ENCODE data around the gene STEAP4. TPM values are rescaled to one million over a fixed set of nuclear protein-coding genes. Genes with fewer than 3 reads are reported as not detected.
A peak's percentile ranks its signal among the peaks of the same experiment; 100 is the strongest.

Gene STEAP4
- polyA plus RNA-seq, 2 donors, result 3.7 to 6.2 TPM

- 97 to 98% methylated on average over 1 of the region's 1 CpG for WGBS, 2 donors
- Histone ChIP-seq H3K27me3 (ENCODE audit: control insufficient read depth in 1 of 2, insufficient read depth in 2 of 2, low read length in 2 of 2) (no peaks in the 10 kb centered on the region), H3K4me3 (ENCODE audit: low read depth in 1 of 2, low read length in 2 of 2) (no peak overlapping the region), H3K4me1 (ENCODE audit: control insufficient read depth in 2 of 2, insufficient read depth in 2 of 2, low read length in 1 of 2) (no peaks in the 10 kb centered on the region), H3K9me3 (ENCODE audit: control insufficient read depth in 2 of 2, insufficient read depth in 1 of 2, low read depth in 1 of 2, low read length in 1 of 2) (no peaks in the 10 kb centered on the region), H3K36me3 (ENCODE audit: control insufficient read depth in 2 of 2, insufficient read depth in 2 of 2, low read length in 1 of 2) (no peaks in the 10 kb centered on the region), H3K27ac (ENCODE audit: low read depth in 2 of 2, low read length in 1 of 2) (no peak overlapping the region)
Measured at GRCh38 chr7:88316456-88316855, 9.8 kb upstream of the STEAP4 start.

GRCh38 chr7:88315522-88315921 is 8.8 kb upstream of the STEAP4 start:
- H3K4me1 ChIP-seq (ENCODE audit: control insufficient read depth in 2 of 2, insufficient read depth in 2 of 2, low read length in 1 of 2), result no peaks in the 10 kb centered on the region
- no peaks in the 10 kb centered on the region for H3K36me3 ChIP-seq (ENCODE audit: control insufficient read depth in 2 of 2, insufficient read depth in 2 of 2, low read length in 1 of 2)
- H3K27me3 ChIP-seq (ENCODE audit: control insufficient read depth in 1 of 2, insufficient read depth in 2 of 2, low read length in 2 of 2), result no peaks in the 10 kb centered on the region
- H3K27ac ChIP-seq (ENCODE audit: low read depth in 2 of 2, low read length in 1 of 2), result no peak overlapping the region
- WGBS, 2 donors, result 68 to 76% methylated on average over 2 of the region's 2 CpGs
- H3K9me3 ChIP-seq (ENCODE audit: control insufficient read depth in 2 of 2, insufficient read depth in 1 of 2, low read depth in 1 of 2, low read length in 1 of 2), result no peaks in the 10 kb centered on the region
- H3K4me3 ChIP-seq (ENCODE audit: low read depth in 1 of 2, low read length in 2 of 2), result no peak overlapping the region

- no peaks in the 10 kb centered on the region for H3K27me3 ChIP-seq (ENCODE audit: control insufficient read depth in 1 of 2, insufficient read depth in 2 of 2, low read length in 2 of 2)
- H3K9me3 ChIP-seq (ENCODE audit: control insufficient read depth in 2 of 2, insufficient read depth in 1 of 2, low read depth in 1 of 2, low read length in 1 of 2), result no peaks in the 10 kb centered on the region
- H3K27ac ChIP-seq (ENCODE audit: low read depth in 2 of 2, low read length in 1 of 2), result no peak overlapping the region
- WGBS, 2 donors, result 43 to 46% methylated on average over 4 of the region's 4 CpGs
- no peaks in the 10 kb centered on the region for H3K36me3 ChIP-seq (ENCODE audit: control insufficient read depth in 2 of 2, insufficient read depth in 2 of 2, low read length in 1 of 2)
- no peaks in the 10 kb centered on the region for H3K4me1 ChIP-seq (ENCODE audit: control insufficient read depth in 2 of 2, insufficient read depth in 2 of 2, low read length in 1 of 2)
- no peak overlapping the region for H3K4me3 ChIP-seq (ENCODE audit: low read depth in 1 of 2, low read length in 2 of 2)
Measured at GRCh38 chr7:88314061-88314491, 7.4 kb upstream of the STEAP4 start.

GRCh38 chr7:88312061-88312663 is 5.5 kb upstream of the STEAP4 start:
- Histone ChIP-seq H3K27me3 (ENCODE audit: control insufficient read depth in 1 of 2, insufficient read depth in 2 of 2, low read length in 2 of 2) (no peaks in the 10 kb centered on the region), H3K4me1 (ENCODE audit: control insufficient read depth in 2 of 2, insufficient read depth in 2 of 2, low read length in 1 of 2) (no peaks in the 10 kb centered on the region), H3K36me3 (ENCODE audit: control insufficient read depth in 2 of 2, insufficient read depth in 2 of 2, low read length in 1 of 2) (no peaks in the 10 kb centered on the region), H3K9me3 (ENCODE audit: control insufficient read depth in 2 of 2, insufficient read depth in 1 of 2, low read depth in 1 of 2, low read length in 1 of 2) (no peaks in the 10 kb centered on the region), H3K27ac (ENCODE audit: low read depth in 2 of 2, low read length in 1 of 2) (no peak overlapping the region), H3K4me3 (ENCODE audit: low read depth in 1 of 2, low read length in 2 of 2) (no peak overlapping the region)
- 50 to 65% methylated on average over 3 of the region's 3 CpGs for WGBS, 2 donors

- H3K27me3 ChIP-seq (ENCODE audit: control insufficient read depth in 1 of 2, insufficient read depth in 2 of 2, low read length in 2 of 2), result no peaks in the 10 kb centered on the region
- H3K4me1 ChIP-seq (ENCODE audit: control insufficient read depth in 2 of 2, insufficient read depth in 2 of 2, low read length in 1 of 2), result no peaks in the 10 kb centered on the region
- 55 to 70% methylated on average over 1 of the region's 1 CpG for WGBS, 2 donors
- H3K27ac ChIP-seq (ENCODE audit: low read depth in 2 of 2, low read length in 1 of 2), result no peak overlapping the region
- no peaks in the 10 kb centered on the region for H3K36me3 ChIP-seq (ENCODE audit: control insufficient read depth in 2 of 2, insufficient read depth in 2 of 2, low read length in 1 of 2)
- no peaks in the 10 kb centered on the region for H3K9me3 ChIP-seq (ENCODE audit: control insufficient read depth in 2 of 2, insufficient read depth in 1 of 2, low read depth in 1 of 2, low read length in 1 of 2)
- no peak overlapping the region for H3K4me3 ChIP-seq (ENCODE audit: low read depth in 1 of 2, low read length in 2 of 2)
Measured at GRCh38 chr7:88311675-88312036, 5.0 kb upstream of the STEAP4 start.

GRCh38 chr7:88310956-88311674 is 4.4 kb upstream of the STEAP4 start:
- whole genome bisulfite sequencing, 2 donors, result 80 to 83% methylated on average over 4 of the region's 4 CpGs
- H3K27ac ChIP-seq (ENCODE audit: low read depth in 2 of 2, low read length in 1 of 2), result no peak overlapping the region

GRCh38 chr7:88309819-88310218 is 3.1 kb upstream of the STEAP4 start:
- Histone ChIP-seq H3K27me3 (ENCODE audit: control insufficient read depth in 1 of 2, insufficient read depth in 2 of 2, low read length in 2 of 2) (no peaks in the 10 kb centered on the region), H3K36me3 (ENCODE audit: control insufficient read depth in 2 of 2, insufficient read depth in 2 of 2, low read length in 1 of 2) (no peaks in the 10 kb centered on the region), H3K27ac (ENCODE audit: low read depth in 2 of 2, low read length in 1 of 2) (no peak overlapping the region), H3K4me3 (ENCODE audit: low read depth in 1 of 2, low read length in 2 of 2) (no peak overlapping the region), H3K9me3 (ENCODE audit: control insufficient read depth in 2 of 2, insufficient read depth in 1 of 2, low read depth in 1 of 2, low read length in 1 of 2) (no peaks in the 10 kb centered on the region), H3K4me1 (ENCODE audit: control insufficient read depth in 2 of 2, insufficient read depth in 2 of 2, low read length in 1 of 2) (no peaks in the 10 kb centered on the region)
- whole genome bisulfite sequencing, 2 donors, result 53 to 75% methylated on average over 2 of the region's 2 CpGs

More at GRCh38 chr7:88310956-88311674, 4.4 kb upstream of the STEAP4 start:
- Histone ChIP-seq H3K9me3 (ENCODE audit: control insufficient read depth in 2 of 2, insufficient read depth in 1 of 2, low read depth in 1 of 2, low read length in 1 of 2) (no peaks in the 10 kb centered on the region), H3K4me3 (ENCODE audit: low read depth in 1 of 2, low read length in 2 of 2) (no peak overlapping the region), H3K27me3 (ENCODE audit: control insufficient read depth in 1 of 2, insufficient read depth in 2 of 2, low read length in 2 of 2) (no peaks in the 10 kb centered on the region), H3K36me3 (ENCODE audit: control insufficient read depth in 2 of 2, insufficient read depth in 2 of 2, low read length in 1 of 2) (no peaks in the 10 kb centered on the region), H3K4me1 (ENCODE audit: control insufficient read depth in 2 of 2, insufficient read depth in 2 of 2, low read length in 1 of 2) (no peaks in the 10 kb centered on the region)

- Histone ChIP-seq H3K4me3 (ENCODE audit: low read depth in 1 of 2, low read length in 2 of 2) (no peak overlapping the region), H3K36me3 (ENCODE audit: control insufficient read depth in 2 of 2, insufficient read depth in 2 of 2, low read length in 1 of 2) (no peaks in the 10 kb centered on the region), H3K4me1 (ENCODE audit: control insufficient read depth in 2 of 2, insufficient read depth in 2 of 2, low read length in 1 of 2) (no peaks in the 10 kb centered on the region), H3K27ac (ENCODE audit: low read depth in 2 of 2, low read length in 1 of 2) (no peak overlapping the region), H3K9me3 (ENCODE audit: control insufficient read depth in 2 of 2, insufficient read depth in 1 of 2, low read depth in 1 of 2, low read length in 1 of 2) (no peaks in the 10 kb centered on the region), H3K27me3 (ENCODE audit: control insufficient read depth in 1 of 2, insufficient read depth in 2 of 2, low read length in 2 of 2) (no peaks in the 10 kb centered on the region)
- 90 to 91% methylated on average over 3 of the region's 3 CpGs for WGBS, 2 donors
Measured at GRCh38 chr7:88307823-88308222, 1.1 kb upstream of the STEAP4 start.

GRCh38 chr7:88307412-88307811 is 718 bp upstream of the STEAP4 start:
- no peaks in the 10 kb centered on the region for H3K9me3 ChIP-seq (ENCODE audit: control insufficient read depth in 2 of 2, insufficient read depth in 1 of 2, low read depth in 1 of 2, low read length in 1 of 2)
- no peak overlapping the region for H3K27ac ChIP-seq (ENCODE audit: low read depth in 2 of 2, low read length in 1 of 2)
- WGBS, 2 donors, result 81 to 91% methylated on average over 2 of the region's 2 CpGs
- H3K4me1 ChIP-seq (ENCODE audit: control insufficient read depth in 2 of 2, insufficient read depth in 2 of 2, low read length in 1 of 2), result no peaks in the 10 kb centered on the region
- no peaks in the 10 kb centered on the region for H3K36me3 ChIP-seq (ENCODE audit: control insufficient read depth in 2 of 2, insufficient read depth in 2 of 2, low read length in 1 of 2)
- H3K27me3 ChIP-seq (ENCODE audit: control insufficient read depth in 1 of 2, insufficient read depth in 2 of 2, low read length in 2 of 2), result no peaks in the 10 kb centered on the region
- H3K4me3 ChIP-seq (ENCODE audit: low read depth in 1 of 2, low read length in 2 of 2), result no peak overlapping the region

GRCh38 chr7:88305044-88305443 is 1.6 kb downstream of the STEAP4 start:
- peak overlapping the region in 1 of 2 donors; percentile 50 for H3K4me3 ChIP-seq (ENCODE audit: low read depth in 1 of 2, low read length in 2 of 2)
- 82 to 86% methylated on average over 3 of the region's 3 CpGs for WGBS, 2 donors
- no peak overlapping the region for H3K27ac ChIP-seq (ENCODE audit: low read depth in 2 of 2, low read length in 1 of 2)

More at GRCh38 chr7:88305044-88305443, 1.6 kb downstream of the STEAP4 start:
- H3K9me3 ChIP-seq (ENCODE audit: control insufficient read depth in 2 of 2, insufficient read depth in 1 of 2, low read depth in 1 of 2, low read length in 1 of 2), result no peaks in the 10 kb centered on the region
- H3K36me3 ChIP-seq (ENCODE audit: control insufficient read depth in 2 of 2, insufficient read depth in 2 of 2, low read length in 1 of 2), result no peaks in the 10 kb centered on the region
- no peaks in the 10 kb centered on the region for H3K27me3 ChIP-seq (ENCODE audit: control insufficient read depth in 1 of 2, insufficient read depth in 2 of 2, low read length in 2 of 2)
- H3K4me1 ChIP-seq (ENCODE audit: control insufficient read depth in 2 of 2, insufficient read depth in 2 of 2, low read length in 1 of 2), result no peaks in the 10 kb centered on the region

Measured in esophagus (tissue), 2 donors.